ENCODE measurements around the gene RIC1.

DNA sequence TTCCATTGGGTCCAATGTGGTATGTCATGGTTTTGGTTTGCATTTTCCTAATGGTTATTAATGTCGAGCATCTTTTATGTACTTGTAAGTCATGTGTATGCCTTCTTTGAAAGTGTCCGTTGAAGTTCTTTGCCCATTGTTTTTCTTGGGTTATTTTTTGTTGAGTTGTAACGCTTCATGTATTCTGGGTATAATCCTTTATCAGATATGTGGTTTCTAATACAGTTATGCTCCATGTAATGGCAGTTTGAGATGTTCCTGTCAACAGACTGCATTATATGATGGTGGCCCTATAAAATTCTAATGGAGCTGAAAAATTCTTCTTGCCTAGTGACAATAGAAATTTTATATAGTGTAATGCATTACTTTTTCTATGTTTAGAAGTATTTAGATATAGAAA is 17.2 kb downstream of the RIC1 start:
- TF ChIP-seq, protein P1, sequence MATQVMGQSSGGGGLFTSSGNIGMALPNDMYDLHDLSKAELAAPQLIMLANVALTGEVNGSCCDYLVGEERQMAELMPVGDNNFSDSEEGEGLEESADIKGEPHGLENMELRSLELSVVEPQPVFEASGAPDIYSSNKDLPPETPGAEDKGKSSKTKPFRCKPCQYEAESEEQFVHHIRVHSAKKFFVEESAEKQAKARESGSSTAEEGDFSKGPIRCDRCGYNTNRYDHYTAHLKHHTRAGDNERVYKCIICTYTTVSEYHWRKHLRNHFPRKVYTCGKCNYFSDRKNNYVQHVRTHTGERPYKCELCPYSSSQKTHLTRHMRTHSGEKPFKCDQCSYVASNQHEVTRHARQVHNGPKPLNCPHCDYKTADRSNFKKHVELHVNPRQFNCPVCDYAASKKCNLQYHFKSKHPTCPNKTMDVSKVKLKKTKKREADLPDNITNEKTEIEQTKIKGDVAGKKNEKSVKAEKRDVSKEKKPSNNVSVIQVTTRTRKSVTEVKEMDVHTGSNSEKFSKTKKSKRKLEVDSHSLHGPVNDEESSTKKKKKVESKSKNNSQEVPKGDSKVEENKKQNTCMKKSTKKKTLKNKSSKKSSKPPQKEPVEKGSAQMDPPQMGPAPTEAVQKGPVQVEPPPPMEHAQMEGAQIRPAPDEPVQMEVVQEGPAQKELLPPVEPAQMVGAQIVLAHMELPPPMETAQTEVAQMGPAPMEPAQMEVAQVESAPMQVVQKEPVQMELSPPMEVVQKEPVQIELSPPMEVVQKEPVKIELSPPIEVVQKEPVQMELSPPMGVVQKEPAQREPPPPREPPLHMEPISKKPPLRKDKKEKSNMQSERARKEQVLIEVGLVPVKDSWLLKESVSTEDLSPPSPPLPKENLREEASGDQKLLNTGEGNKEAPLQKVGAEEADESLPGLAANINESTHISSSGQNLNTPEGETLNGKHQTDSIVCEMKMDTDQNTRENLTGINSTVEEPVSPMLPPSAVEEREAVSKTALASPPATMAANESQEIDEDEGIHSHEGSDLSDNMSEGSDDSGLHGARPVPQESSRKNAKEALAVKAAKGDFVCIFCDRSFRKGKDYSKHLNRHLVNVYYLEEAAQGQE (IDR thresholded peaks at IDR 0.05; ENCODE audit: insufficient replicate concordance, low read depth): no peak
- TF ChIP-seq, protein P2, sequence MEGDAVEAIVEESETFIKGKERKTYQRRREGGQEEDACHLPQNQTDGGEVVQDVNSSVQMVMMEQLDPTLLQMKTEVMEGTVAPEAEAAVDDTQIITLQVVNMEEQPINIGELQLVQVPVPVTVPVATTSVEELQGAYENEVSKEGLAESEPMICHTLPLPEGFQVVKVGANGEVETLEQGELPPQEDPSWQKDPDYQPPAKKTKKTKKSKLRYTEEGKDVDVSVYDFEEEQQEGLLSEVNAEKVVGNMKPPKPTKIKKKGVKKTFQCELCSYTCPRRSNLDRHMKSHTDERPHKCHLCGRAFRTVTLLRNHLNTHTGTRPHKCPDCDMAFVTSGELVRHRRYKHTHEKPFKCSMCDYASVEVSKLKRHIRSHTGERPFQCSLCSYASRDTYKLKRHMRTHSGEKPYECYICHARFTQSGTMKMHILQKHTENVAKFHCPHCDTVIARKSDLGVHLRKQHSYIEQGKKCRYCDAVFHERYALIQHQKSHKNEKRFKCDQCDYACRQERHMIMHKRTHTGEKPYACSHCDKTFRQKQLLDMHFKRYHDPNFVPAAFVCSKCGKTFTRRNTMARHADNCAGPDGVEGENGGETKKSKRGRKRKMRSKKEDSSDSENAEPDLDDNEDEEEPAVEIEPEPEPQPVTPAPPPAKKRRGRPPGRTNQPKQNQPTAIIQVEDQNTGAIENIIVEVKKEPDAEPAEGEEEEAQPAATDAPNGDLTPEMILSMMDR (IDR thresholded peaks at IDR 0.05; ENCODE audit: insufficient read depth, low read length): no peak
- no peak for TF ChIP-seq POLR2AphosphoS5 (IDR thresholded peaks at IDR 0.05; ENCODE audit: low read depth)

Data from HL-60 (cell line).